Activated CD4-positive, CD25-positive, alpha-beta regulatory T cell treated with anti-CD3 and anti-CD28 coated beads, Interleukin-2, amount 50 U/mL, for 16 hours (primary cell): ENCODE results near the gene PRPF38B.
A peak's percentile ranks its signal among the peaks of the same experiment; 100 is the strongest.
"Not testable (repeated sequence)": the region's sequence is repeated elsewhere in the genome, so short reads cannot be mapped to it uniquely, and the experiment has no call there.

Experiments used
- DNase-seq: peaks from one replicate; pipeline ENCODE4 v3.0.0-alpha.2; 2020; ENCODE audit warnings: low read depth, low spot score

The PRPF38B gene, protein sequence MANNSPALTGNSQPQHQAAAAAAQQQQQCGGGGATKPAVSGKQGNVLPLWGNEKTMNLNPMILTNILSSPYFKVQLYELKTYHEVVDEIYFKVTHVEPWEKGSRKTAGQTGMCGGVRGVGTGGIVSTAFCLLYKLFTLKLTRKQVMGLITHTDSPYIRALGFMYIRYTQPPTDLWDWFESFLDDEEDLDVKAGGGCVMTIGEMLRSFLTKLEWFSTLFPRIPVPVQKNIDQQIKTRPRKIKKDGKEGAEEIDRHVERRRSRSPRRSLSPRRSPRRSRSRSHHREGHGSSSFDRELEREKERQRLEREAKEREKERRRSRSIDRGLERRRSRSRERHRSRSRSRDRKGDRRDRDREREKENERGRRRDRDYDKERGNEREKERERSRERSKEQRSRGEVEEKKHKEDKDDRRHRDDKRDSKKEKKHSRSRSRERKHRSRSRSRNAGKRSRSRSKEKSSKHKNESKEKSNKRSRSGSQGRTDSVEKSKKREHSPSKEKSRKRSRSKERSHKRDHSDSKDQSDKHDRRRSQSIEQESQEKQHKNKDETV

DNA sequence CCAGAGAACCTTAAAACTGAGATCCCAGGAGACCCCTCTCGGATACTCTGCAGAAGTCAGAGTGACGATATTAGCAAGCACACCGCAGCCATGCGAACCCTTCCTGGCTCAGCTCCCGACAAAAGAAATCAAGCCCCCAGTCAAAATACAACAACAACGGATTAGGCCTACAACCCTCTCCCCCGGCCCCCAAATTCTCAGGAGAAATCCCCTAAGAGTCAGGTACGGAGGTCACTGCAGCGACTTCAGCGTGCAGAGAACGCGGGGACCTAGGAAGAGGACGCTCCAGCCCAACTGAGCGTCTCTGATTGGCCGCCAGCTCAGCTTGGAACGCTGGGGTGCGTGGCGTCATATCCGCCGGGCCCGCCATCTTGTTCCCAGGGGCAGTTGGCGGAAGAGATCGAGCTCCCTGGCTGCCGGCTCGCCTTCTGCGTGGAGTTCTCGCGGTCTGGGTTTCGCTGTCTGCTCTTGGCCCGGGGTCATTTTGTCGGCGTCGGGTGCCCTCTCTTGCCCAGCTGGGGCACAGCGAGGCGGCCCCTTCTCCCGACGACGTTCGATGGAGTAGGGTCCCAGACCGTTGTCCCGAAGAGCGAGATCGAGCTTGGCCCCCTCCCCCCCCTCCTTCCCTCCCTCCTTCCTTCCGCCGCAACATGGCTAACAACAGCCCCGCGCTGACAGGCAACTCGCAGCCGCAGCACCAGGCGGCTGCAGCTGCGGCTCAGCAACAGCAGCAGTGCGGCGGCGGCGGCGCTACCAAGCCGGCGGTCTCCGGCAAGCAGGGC, at the start of gene PRPF38B:
PRPF38B (plus strand) TSS at position 369 of the 782 bp plus-strand sequence; CDS start at position 651, 282 bp downstream.
- DNase-seq, result peak; percentile 88

DNA sequence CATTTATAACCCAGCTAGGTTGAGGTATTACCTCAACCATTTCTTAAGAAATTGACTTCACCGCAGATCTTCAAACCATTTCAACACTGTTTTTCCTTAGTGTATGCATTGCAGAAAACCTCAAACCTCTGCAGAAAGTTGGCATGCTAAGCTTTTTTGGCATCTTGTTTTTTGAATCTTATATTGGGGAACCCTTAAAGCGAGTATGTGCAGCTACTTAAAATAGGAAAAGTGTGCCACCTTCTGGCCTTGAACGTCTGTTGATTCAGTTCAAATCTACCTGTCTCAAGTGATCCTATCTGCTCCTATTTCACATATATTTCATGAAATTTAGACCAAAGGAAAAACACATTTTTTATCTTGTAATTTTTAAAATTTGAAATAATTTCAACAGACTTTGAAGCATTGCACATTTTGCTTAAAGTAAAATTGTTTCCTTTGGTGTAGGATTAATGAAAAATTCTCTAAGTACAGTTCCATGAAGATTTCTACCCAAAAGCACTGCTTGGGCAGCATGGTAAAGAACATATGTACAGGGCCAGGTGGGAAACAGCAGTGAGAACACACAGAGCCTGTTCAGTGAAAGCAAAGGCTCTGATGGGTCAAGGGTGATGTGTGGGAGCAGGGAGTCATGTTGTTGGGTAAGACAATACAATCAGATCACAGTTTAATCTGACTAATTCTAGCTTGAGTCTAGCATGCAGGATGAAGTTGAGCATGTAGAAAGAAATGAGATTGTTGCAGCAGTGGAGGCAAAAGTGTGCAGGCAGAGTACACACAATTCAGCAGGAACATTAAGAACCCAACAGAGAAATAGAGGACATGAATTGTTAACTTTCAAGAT, 48.4 kb upstream of the PRPF38B start:
- DNase-seq, result no peak

DNA sequence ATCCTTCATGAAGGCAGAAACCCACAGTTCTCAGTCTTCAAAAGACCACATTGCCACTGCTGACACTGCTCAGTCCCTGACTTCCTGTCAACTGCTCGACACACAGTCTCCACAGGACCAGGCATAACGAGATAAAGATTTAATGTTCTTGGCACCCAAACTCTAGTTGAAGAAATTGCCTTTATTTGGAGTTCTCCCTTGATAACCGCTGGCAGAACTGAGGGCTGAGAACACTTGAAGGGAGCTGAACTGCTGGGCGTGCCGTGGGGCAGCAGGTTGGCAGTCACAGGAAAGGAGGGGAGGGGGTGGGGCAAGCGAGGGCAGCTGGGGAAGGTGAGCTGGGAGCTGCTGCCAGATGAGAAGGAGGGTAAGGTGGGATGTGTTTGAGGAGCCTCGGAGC, 47.1 kb upstream of the PRPF38B start:
- DNase-seq, result no peak

DNA sequence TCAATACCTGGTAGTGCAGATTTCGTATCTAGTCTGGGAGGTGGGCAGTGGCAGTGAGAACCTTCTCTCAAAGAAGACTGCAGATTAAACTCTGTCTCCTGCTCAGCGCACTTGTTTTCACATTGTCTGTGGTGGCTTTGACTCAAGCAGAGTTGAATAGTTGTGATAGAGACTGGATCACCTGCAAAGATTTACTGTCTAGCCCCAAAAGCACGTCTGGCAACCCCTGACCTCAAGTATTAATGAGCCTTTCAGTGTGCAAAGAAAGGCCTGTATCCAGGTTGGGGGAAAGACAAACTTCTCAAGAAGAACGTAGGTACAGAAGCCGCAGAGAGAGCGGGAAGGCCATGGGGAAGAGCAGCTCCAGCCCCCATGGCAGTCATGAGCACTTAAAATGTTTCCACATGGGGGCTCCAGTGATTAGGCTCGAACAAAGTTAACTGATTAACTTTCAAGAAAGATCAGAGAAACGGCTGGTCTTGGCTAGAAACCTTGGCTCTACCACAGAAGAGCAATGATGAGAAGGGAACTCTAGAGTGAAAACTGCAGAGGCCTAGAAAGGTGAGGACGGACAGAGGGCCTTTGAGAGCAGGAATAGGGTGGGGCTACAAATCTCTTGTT, 46.4 kb upstream of the PRPF38B start:
- DNase-seq, result no peak

DNA sequence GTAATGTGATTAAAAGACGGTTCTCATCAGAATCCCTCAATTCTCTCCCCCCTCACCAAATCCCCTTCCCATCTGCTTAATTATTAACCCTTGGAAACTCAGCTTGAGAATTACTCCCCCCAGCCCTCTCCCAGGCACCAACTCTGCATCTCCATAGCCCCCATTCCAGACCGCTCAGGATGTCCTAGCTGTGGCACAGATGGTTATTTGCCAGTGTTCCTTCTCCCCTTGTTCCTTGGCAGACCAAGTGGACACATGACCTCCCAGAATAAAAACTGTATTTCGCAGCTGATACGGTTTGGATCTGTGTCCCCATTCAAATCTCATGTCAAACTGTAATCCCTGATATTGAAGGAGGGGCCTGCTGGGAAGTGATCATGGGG, 45.9 kb upstream of the PRPF38B start:
- DNase-seq, result no peak

DNA sequence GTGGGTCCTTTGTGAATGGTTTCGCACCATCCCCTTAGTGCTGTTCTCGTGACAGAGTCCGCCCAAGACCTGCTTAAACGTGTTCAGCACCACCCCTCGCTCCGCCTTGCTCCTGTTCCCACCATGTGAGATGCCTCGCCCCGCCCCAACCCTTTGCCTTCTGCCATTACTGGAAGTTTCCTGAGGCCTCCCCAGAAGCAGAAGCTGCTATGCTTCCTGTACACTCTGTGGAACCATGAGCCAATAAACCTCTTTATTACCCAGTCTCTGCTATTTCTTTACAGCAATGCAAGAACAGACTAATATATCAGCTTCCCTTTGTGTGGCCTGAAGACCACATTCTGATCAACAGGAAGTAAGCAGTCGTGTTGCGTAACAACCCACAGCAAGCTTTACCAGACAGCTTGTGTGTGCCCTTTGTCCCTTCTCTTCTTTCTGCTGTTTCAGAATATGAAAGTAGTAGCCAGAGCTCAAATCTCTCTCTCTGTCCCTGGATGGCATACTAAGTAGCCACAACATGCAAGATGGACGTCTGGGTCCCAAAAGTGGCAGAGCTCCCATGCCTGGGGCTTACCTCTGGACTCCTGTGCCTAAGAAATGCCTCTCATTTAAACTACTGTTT, 45.4 kb upstream of the PRPF38B start:
- peak; percentile 26 for DNase-seq

DNA sequence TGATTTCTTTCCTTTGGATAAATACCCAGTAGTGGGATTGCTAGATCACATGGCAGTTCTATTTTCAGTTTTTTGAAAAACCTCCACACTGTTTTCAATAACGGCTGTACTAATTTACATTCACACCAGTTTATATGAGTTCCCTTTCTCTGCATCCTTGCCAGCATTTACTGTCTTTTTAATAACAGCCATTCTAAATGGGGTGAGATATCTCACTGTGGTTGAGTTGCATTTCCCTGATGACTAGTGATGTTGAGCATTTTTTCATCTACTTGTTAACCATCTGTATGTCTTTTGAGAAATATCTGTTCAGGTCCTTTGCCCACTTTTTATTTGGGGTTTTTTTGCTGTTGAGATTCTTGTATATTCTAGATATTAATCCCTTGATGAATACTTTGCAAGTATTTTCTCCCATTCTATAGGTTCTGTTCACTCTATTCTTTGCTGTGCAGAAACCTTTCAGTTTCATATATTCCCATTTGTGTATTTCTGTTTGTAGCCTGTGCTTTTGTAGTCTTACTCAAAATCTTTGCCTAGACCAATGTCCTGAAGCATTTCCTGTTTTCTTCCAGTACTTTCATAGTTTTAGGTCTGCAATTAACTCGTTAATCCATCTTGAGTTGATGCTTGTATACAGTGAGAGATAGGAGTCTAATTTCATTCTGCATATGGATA, 38.5 kb upstream of the PRPF38B start:
- DNase-seq, result no peak

DNA sequence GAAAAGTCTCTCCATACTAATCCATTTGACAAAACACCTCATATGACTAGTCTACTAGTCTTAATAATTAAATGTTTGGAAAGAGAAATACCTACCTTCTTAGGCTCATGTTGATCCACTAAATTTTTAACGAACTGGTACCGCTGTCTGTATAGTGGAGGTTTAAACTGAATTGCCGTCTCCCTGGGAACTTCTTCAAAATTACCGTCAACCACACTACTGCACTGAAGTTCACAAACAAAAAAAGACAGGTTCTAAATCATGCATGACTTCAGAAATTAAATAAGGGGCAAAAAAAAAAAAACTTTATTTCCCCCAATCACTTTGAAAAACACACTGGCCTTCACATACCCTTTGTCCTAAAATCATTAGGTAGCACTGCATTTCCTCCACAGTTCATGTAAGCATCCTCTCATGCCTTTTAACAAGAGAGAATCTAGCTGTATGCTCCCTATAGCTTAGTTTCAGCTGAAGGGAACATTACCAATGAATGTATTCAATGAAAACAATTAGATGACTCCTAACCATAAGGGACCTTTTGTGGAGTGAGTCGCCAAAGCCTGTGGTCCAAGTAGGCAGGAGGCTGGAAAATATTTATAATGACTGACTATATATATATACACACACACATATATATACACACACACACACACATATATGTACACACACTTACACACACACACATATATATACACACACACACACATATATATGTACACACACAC, 34.6 kb upstream of the PRPF38B start:
- no peak for DNase-seq

DNA sequence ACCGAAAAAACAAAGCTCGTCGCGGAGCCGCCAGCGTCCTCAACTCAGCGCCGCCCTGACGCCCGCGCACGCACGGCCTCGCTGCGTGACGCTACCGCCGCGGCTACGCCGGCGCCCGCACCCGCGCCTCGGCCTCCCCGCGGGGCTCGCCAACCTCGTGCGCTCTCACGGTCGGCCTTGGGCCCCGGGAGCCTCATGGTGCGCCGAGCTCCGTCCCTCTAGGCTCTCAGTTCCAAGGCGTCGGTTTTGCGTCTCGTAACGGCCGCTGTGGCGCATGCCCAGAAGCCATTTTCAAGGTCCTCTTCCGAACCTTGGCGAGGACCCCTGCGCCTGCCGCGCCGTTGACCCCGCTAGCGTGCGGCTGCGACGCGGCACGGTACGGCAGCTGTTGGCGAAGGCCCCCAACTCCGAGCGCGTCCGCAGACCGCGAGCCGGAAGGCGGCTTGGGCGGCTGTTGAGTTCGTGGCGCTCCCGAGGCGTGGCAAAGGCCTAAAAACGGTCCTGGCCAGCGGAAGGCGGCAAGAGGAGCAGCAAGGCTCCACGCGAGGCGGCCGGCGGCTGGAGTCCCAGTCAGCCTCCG, 31.0 kb upstream of the PRPF38B start, which contains the start of gene HENMT1:
HENMT1 (minus strand) TSS at position 64 of the 580 bp plus-strand sequence. CDS start 1,209 bp downstream, outside the sequence.
- DNase-seq, result peak; percentile 49

DNA sequence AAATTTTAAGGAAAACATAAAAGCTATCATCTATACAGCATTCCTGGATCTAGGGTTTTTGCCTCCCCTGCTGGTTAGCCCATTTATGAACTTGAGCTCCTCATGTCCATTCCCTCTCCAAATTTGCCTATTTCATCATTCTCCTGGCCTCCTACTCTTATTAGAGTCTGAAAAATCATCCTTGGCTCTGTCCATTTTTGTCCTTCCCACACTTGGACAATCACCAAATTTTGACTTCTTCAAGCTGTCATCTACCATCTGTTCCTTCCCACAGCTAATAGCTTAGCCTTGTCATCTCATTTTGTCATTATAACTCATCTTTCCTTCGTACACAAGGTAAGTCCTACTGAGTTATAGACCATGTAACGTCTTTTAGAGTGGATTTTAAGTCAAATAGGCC, 29.0 kb upstream of the PRPF38B start:
- no peak for DNase-seq

DNA sequence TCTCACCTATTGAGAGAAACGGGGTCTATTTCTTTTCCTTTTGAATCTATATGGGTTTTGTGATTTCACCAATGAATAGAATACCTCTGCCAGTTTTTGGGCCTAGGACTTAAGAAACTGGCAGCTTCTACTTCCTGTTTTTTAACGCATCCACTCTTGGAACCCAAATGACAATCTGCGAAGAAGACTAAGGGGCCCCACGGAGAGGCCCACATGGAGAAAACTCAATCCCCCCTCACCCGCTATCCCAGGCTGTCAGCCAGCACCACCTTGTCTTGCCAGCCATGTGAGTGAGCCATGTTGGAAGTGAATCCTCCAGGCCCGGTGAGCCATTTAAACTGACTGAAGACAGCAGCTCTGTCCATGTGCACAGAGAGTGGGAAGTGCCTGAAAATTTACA, 27.6 kb upstream of the PRPF38B start:
- no peak for DNase-seq

DNA sequence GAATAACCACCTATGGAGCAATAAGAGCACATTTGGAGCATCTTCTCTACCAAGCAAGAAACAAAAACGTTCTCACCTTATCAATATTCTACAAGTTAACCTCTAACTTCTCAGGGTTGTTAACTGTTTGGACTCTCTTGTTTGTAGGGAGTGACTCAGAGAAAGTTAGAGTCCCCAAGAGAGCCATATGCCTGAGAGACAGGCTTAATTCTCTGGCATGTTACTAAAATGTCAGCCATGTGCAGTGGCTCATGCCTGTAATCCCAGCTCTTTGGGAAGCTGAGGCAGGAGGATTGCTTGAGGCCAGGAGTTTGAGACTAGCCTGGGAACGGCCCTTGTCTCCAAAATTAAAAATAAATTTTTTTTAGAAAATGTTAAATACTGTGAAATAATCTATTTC, 27.0 kb upstream of the PRPF38B start:
- no peak for DNase-seq

DNA sequence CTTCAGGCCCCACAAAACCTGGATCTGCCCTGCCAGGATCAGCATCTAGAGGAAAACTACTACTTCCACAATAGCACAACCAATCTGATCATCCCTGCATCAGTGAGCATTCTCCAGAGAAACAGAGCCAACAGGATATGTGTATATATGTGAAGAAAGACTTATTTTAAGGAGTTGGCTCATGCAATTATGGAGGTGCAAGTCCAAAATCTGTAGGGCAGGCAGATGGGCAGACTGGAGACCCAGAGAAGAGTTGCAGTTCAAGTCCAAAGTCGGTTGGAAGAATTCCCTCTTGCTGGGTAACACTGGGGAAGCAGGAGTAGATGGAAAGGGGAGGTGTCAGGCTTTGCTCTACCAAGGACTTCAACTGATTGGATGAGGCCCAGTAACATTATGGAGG, 26.3 kb upstream of the PRPF38B start:
- no peak for DNase-seq

DNA sequence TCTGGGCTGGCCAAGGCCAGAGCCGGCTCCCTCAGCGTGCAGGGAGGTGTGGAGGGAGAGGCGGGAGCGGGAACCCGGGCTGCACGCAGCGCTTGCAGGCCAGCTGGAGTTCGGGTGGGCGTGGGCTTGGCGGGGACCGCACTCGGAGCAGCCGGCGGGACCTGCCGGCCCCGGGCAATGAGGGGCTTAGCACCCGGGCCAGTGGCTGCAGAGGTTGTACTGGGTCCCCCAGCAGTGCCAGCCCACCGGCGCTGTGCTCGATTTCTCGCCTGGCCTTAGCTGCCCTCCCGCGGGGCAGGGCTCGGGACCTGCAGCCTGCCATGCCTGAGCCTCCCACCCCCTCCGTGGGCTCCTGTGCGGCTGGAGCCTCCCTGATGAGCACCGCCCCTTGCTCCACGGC, 24.7 kb upstream of the PRPF38B start:
- DNase-seq, result not testable (repeated sequence)

DNA sequence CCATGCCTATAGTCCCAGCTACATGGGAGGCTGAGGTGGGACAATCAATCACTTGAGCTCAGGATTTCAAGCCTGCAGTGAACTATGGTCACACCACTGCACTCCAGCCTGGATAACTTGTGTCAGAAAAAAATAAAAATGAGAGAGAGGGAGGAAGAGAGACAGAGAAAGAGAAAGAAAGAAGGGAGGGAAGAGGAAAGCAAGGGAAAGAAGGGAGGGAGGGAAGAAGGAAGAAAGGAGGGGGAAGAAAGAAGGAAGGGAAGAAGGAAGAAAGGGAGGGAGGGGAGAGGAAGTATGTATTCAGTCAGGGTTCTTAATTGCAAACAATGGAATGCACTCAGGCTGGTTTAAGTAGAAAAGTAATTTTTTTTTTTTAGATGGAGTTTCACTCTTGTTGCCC, 23.3 kb upstream of the PRPF38B start:
- DNase-seq, result no peak

DNA sequence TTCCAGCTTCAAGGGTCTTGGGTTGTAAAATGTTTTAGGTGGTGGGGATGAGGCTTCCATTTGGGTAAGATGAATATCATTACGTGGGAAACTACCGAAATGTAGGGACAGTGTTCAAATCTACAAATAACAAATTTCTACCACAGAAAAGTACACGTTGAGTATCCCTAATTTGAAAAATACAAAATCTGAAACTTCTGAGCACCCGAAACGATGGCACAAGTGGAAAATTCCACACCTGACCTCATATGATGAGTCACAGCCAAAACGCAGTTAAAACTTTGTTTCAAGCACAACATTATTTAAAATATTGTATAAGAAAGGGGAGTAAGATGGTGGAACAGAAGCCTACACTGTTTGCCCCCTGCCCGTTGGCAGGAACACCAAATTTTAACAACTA, 22.4 kb upstream of the PRPF38B start:
- no peak for DNase-seq

DNA sequence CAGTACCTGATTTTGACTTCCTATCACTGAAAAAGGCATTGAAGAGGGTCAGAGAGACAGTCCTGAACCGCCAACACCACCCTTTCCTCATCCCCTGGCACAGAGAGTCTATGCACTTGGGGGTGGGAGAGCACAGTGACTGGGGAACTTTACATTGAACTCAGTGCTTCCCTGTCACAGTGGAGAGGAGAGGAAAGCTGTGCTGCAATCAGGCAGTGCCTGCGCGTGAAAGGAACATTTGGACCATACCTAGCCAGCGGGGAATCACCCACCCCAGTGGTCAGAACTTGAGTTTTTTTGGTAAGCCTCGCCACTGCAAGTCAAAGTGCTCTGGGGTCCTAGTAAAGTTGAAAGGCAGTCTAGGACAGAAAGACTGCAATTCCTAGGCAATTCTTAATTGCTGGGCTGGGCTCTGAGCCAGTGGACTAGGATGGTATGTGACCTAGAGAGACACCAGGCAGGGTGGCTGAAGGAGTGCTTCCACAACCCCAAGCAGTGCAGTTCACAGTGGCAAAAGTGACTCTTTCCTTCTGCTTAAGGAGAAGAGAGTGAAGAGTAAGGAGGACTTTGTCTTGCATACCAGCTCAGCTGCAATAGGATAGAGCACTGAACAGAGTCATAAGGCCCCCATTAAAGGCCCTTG, 21.9 kb upstream of the PRPF38B start:
- no peak for DNase-seq

DNA sequence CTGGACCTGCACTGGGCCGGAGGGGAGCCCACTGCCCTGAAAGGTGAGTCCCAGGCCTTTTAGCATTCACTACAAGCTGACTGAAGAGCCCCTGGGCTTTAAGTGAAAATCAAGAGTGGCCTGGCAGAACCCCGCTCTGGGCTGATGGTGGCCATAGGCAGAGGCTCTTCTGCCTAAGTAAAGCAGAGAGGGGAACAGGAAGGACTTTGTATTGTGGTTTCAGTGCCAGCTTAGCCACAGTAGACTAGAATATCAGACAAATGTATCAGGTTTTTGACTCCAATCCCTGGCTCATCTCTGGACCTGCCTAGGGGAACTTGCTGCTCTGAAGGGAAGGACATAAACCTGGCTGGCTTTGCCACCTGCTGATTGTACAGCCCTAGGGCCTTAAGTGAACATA, 21.0 kb upstream of the PRPF38B start:
- no peak for DNase-seq

DNA sequence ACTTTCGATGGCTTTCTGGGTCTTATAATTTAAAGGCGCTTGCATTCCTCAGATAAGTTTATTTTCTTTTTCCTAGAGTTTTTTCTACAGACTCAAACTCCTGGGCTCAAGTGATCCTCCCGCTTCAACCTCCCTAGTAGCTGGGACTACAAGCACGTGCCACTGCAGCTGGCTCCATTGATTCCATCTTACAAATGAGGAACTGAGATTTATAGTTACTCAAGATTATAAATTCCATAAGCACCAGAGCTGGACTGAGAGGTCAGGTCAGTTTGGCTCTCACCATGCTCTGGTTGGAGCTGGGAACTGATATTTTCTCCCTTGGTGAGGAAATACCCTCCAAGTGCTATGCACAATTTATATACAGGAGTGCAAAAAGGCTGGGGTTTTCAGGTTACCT, 13.4 kb upstream of the PRPF38B start:
- DNase-seq, result no peak
